ENCODE measurements around the gene ME3.

GRCh38 chr11:86456075-86456939, 216.1 kb downstream of the ME3 start:
- TF ChIP-seq POLR2AphosphoS5 (IDR thresholded peaks at IDR 0.05; ENCODE audit: low read depth, low read length) = no peak
- TF ChIP-seq, protein P1, sequence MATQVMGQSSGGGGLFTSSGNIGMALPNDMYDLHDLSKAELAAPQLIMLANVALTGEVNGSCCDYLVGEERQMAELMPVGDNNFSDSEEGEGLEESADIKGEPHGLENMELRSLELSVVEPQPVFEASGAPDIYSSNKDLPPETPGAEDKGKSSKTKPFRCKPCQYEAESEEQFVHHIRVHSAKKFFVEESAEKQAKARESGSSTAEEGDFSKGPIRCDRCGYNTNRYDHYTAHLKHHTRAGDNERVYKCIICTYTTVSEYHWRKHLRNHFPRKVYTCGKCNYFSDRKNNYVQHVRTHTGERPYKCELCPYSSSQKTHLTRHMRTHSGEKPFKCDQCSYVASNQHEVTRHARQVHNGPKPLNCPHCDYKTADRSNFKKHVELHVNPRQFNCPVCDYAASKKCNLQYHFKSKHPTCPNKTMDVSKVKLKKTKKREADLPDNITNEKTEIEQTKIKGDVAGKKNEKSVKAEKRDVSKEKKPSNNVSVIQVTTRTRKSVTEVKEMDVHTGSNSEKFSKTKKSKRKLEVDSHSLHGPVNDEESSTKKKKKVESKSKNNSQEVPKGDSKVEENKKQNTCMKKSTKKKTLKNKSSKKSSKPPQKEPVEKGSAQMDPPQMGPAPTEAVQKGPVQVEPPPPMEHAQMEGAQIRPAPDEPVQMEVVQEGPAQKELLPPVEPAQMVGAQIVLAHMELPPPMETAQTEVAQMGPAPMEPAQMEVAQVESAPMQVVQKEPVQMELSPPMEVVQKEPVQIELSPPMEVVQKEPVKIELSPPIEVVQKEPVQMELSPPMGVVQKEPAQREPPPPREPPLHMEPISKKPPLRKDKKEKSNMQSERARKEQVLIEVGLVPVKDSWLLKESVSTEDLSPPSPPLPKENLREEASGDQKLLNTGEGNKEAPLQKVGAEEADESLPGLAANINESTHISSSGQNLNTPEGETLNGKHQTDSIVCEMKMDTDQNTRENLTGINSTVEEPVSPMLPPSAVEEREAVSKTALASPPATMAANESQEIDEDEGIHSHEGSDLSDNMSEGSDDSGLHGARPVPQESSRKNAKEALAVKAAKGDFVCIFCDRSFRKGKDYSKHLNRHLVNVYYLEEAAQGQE (IDR thresholded peaks at IDR 0.05; ENCODE audit: insufficient read depth in 1 of 2, low read depth in 2 of 2, low read length in 2 of 2) = no peak

Measured in PFSK-1 (cell line).